ENCODE measurements around the gene NTMT2.

NTMT2 gene

GRCh38 chr1:170213596-170213995, 67.8 kb downstream of the NTMT2 start:
- no peak for DNase-seq (ENCODE audit: low read depth in 2 of 2)
- H3K4me3 ChIP-seq (replicated peaks in 1 of 2; ENCODE audit: low read depth in 2 of 2, low read length in 2 of 2) = no peak overlapping the region
- TF ChIP-seq CTCF (IDR thresholded peaks at IDR 0.05; ENCODE audit: low read depth, low read length) = no peak

GRCh38 chr1:170214117-170215032, 68.6 kb downstream of the NTMT2 start:
- no peak overlapping the region for H3K4me3 ChIP-seq (replicated peaks in 1 of 2; ENCODE audit: low read depth in 2 of 2, low read length in 2 of 2)
- DNase-seq (ENCODE audit: low read depth in 2 of 2) = peak in 1 of 2 donors; percentile 48
- TF ChIP-seq CTCF (IDR thresholded peaks at IDR 0.05; ENCODE audit: low read depth, low read length) = no peak

- TF ChIP-seq CTCF (IDR thresholded peaks at IDR 0.05; ENCODE audit: low read depth, low read length) = no peak
- no peak overlapping the region for H3K4me3 ChIP-seq (replicated peaks in 1 of 2; ENCODE audit: low read depth in 2 of 2, low read length in 2 of 2)
- peak; percentile 27 to 61 for DNase-seq (ENCODE audit: low read depth in 2 of 2)
Measured at GRCh38 chr1:170215072-170215885, 69.5 kb downstream of the NTMT2 start.

GRCh38 chr1:170217517-170218256, 71.9 kb downstream of the NTMT2 start:
- no peak overlapping the region for H3K4me3 ChIP-seq (replicated peaks in 1 of 2; ENCODE audit: low read depth in 2 of 2, low read length in 2 of 2)
- no peak for TF ChIP-seq CTCF (IDR thresholded peaks at IDR 0.05; ENCODE audit: low read depth, low read length)
- DNase-seq (ENCODE audit: low read depth in 2 of 2) = no peak

GRCh38 chr1:170218257-170218650, 72.5 kb downstream of the NTMT2 start:
- TF ChIP-seq CTCF (IDR thresholded peaks at IDR 0.05; ENCODE audit: low read depth, low read length) = no peak
- no peak overlapping the region for H3K4me3 ChIP-seq (replicated peaks in 1 of 2; ENCODE audit: low read depth in 2 of 2, low read length in 2 of 2)
- peak in 1 of 2 donors; percentile 45 for DNase-seq (ENCODE audit: low read depth in 2 of 2)
